Activated CD8-positive, alpha-beta memory T cell treated with anti-CD3 and anti-CD28 coated beads for 24 hours (primary cell): ENCODE data around the gene OR5AS1.
"Not testable (repeated sequence)": the region's sequence is repeated elsewhere in the genome, so short reads cannot be mapped to it uniquely, and the experiment has no call there.

Experiments used
- DNase-seq: peaks from one replicate; pipeline ENCODE4 v3.0.0-alpha.2; 2020

OR5AS1 gene

DNA sequence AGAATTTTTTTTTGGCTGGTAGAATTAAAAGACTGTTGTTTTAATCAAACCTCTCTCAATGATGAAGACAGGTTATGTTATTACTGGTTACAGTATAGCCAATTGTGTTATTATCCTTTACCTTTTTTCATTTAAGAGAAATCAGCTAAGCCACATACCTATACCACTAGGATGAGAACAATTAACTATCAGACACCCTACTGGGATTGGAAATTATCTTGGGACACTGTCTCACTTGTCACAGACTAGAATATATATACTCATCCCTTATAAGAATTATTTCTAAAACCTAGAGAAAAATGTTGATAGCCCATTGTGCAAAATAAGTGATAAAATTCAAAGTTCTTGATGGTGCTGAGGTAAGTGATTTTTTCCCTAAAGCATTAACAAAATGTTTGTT lies at the start of gene OR5AS1:
TSS of gene OR5AS1 (plus strand) at position 301 of the 400 bp plus-strand sequence. CDS start 2,765 bp downstream, outside the sequence.
- no peak for DNase-seq

GRCh38 chr11:55994525-55994924 lies 32.9 kb upstream of the OR5AS1 start, which contains the start of gene OR5F1:
Gene OR5F1 (minus strand): TSS chr11:55994625. CDS start chr11:55994625, 0 bp downstream.
- no peak for DNase-seq

DNA sequence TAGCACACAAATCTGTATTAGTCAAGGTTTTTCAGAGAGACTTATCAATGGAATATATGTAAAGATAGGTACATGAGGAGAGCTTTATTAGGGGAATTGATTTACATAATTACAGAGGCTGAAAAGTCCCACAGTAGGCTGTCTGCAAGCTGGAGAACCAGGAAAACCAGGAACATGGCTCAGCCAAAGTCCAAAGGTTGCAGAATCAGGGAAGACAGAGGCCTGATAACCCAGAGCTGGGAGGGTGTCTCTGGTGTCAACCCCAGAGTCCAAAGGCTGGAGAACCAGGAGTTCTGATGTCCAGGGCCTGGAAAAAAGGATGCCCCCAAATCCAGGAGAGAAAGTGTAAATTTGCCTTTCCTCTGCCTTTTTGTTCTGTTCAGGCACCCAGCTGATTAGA lies 16.7 kb upstream of the OR5AS1 start:
- DNase-seq = no peak

GRCh38 chr11:56013805-56014204 lies 13.6 kb upstream of the OR5AS1 start:
- DNase-seq = no peak

DNA sequence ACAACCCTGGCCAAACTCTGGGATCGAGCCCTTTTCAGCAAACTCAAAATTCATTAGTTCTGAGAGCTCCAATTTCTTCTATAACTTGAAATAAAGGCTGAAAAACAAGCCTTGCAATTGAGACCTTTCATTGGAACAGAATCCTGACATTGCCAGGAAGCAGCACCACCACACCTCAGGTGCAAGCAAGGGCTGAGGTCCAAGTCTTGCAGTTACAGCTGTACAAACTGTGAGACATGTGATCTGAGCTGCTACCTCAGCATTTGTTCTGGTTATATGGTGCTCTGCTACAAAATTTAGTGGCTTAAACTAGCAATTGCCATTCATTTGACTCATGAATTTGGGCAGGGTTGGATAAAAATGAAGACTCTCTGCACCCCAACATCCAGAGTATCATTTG lies 18.1 kb downstream of the OR5AS1 start:
- DNase-seq = no peak

DNA sequence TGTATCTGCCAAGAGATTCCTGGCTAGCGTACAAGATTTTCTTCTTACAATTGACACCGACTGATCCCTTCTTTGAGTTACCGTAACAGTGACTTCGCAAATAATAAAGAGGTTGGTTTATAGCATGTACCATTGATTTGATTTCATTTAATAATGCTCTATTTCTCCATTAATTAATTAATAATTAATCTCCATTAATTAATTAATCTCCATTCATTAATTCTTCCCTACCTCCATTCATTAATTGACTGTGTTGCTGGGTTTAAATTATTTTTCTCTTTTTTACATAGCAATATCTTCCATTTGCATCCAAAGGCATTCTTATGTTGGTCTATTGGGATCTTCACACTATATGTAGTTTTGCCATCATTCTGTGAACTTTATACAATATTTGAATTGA lies 21.0 kb downstream of the OR5AS1 start:
- no peak for DNase-seq

GRCh38 chr11:56049487-56049886 lies 22.0 kb downstream of the OR5AS1 start:
- no peak for DNase-seq

DNA sequence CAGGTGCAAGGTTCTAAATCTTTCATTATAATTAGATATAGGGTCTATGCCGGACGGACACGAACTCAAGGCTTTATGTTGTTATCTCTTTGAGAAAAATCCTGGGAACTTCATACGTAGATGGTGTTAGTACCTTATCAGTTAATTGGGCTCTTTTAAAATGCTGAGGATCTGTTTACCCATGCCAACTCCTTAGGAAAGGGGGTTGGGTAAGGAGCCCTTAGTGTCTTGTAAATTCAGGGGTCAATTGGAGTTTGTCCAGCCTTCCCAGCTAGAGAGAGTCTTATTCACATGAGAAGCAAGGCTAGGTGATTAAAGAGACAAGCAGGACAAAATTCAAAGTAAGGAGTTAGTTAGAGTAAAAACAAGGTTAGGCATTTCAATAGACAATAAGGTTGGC lies 28.9 kb downstream of the OR5AS1 start:
- DNase-seq = not testable (repeated sequence)

GRCh38 chr11:56057661-56058237 lies 30.3 kb downstream of the OR5AS1 start:
- not testable (repeated sequence) for DNase-seq

DNA sequence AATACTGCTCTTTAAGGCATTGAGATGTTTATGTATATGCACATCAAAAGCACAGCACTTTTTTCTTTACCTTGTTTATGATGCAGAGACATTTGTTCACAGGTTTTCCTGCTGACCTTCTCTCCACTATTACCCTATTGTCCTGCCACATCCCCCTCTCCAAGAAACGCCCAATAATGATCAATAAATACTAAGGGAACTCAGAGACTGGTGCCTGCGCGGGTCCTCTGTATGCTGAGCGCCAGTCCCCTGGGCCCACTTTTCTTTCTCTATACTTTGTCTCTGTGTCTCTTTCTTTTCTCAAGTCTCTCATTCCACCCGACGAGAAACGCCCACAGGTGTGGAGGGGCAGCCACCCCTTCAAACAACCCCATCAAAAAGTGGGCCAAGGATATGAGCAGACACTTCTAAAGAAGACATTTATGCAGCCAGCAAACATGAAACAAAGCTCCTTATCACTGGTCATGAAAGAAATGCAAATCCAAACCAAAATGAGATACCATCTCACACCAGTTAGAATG lies 30.9 kb downstream of the OR5AS1 start:
- DNase-seq = not testable (repeated sequence)

GRCh38 chr11:56066980-56067379 lies 39.5 kb downstream of the OR5AS1 start:
- DNase-seq = no peak
